HepG2 (cell line): ENCODE results near the gene NCOA3. TPM values are rescaled to one million over a fixed set of nuclear protein-coding genes. Genes with fewer than 3 reads are reported as not detected.

Experiments used
- BCL6 ChIP-seq: IDR thresholded peaks from 2 replicates; pipeline ENCODE4 v1.6.1; 2016; ENCODE audit warnings: missing genetic modification reagents, missing compliant biosample characterization
- CHCHD3 ChIP-seq: sonication (generic); formaldehyde crosslinking; IDR thresholded peaks from 2 replicates; pipeline ENCODE4 v1.8.0; 2022; ENCODE audit warnings: mild to moderate bottlenecking, missing genetic modification reagents, moderate library complexity
- HOXA3 ChIP-seq: sonication (generic); formaldehyde crosslinking; IDR thresholded peaks from 2 replicates; pipeline ENCODE4 v1.5.0; 2020; ENCODE audit warnings: missing genetic modification reagents
- HOXA9 ChIP-seq: sonication (generic); formaldehyde crosslinking; IDR thresholded peaks from 2 replicates; pipeline ENCODE4 v1.8.1; 2022; ENCODE audit warnings: missing genetic modification reagents, mild to moderate bottlenecking, moderate library complexity, borderline replicate concordance
- KDM1A ChIP-seq: IDR thresholded peaks from 2 replicates; pipeline ENCODE4 v1.6.1; 2016; ENCODE audit warnings: missing compliant biosample characterization
- KLF13 ChIP-seq: sonication (generic); formaldehyde crosslinking; IDR thresholded peaks from 2 replicates; pipeline ENCODE4 v1.4.0; 2020; ENCODE audit warnings: mild to moderate bottlenecking, missing genetic modification reagents
- MED13 ChIP-seq: sonication (generic); formaldehyde crosslinking; IDR thresholded peaks from 2 replicates; pipeline ENCODE4 v1.5.0; 2020; ENCODE audit warnings: missing genetic modification reagents
- NFIB ChIP-seq: sonication (generic); formaldehyde crosslinking; IDR thresholded peaks from 2 replicates; pipeline ENCODE4 v1.9.0; 2021; ENCODE audit warnings: missing genetic modification reagents, mild to moderate bottlenecking, borderline replicate concordance
- PAF1 ChIP-seq: IDR thresholded peaks from 2 replicates; pipeline ENCODE4 v1.6.1; 2016; ENCODE audit warnings: missing genetic modification reagents, missing compliant biosample characterization
- PAWR ChIP-seq: sonication (generic); formaldehyde crosslinking; IDR thresholded peaks from 2 replicates; pipeline ENCODE4 v1.4.0; 2020; ENCODE audit warnings: missing genetic modification reagents, mild to moderate bottlenecking, borderline replicate concordance
- PRPF4 ChIP-seq: fragments of 200-400 bp; formaldehyde crosslinking; IDR thresholded peaks from 2 replicates; pipeline ENCODE4 v1.6.1; 2016; ENCODE audit warnings: low read length, low read depth; ENCODE audit not compliant: poor library complexity, severe bottlenecking
- RFX3 ChIP-seq: IDR thresholded peaks from 2 replicates; pipeline ENCODE4 v1.6.1; 2016; ENCODE audit warnings: missing biosample characterization, missing genetic modification reagents
- SAP130 ChIP-seq: IDR thresholded peaks from 2 replicates; pipeline ENCODE4 v1.6.1; 2016; ENCODE audit warnings: low read depth
- SMC3 ChIP-seq: IDR thresholded peaks from 2 replicates; pipeline ENCODE4 v1.6.1; 2011; ENCODE audit warnings: low read length, improper control_type of control experiment
- SNAPC5 ChIP-seq: sonication (generic); formaldehyde crosslinking; IDR thresholded peaks from 2 replicates; pipeline ENCODE4 v1.8.1; 2023; ENCODE audit warnings: mild to moderate bottlenecking, missing genetic modification reagents, borderline replicate concordance
- SPEN ChIP-seq: sonication (generic); formaldehyde crosslinking; IDR thresholded peaks from 2 replicates; pipeline ENCODE4 v1.5.1; 2020; ENCODE audit warnings: low read depth, mild to moderate bottlenecking, missing genetic modification reagents
- TOE1 ChIP-seq: sonication (generic); formaldehyde crosslinking; IDR thresholded peaks from 2 replicates; pipeline ENCODE4 v1.4.0; 2020; ENCODE audit warnings: mild to moderate bottlenecking, missing genetic modification reagents
- U2AF1 ChIP-seq: fragments of 200-400 bp; formaldehyde crosslinking; optimal IDR thresholded peaks from 2 replicates; pipeline ENCODE3; 2017; ENCODE audit warnings: mild to moderate bottlenecking, low read depth, low read length
- ZC3H13 ChIP-seq: sonication (generic); formaldehyde crosslinking; IDR thresholded peaks from 2 replicates; pipeline ENCODE4 v1.8.1; 2023; ENCODE audit warnings: mild to moderate bottlenecking, missing genetic modification reagents, moderate library complexity
- ZFP36 ChIP-seq: fragments of 150-350 bp; IDR thresholded peaks from 2 replicates; pipeline ENCODE4 v1.6.1; 2018; ENCODE audit warnings: borderline replicate concordance, low read length, low read depth; ENCODE audit not compliant: partially characterized antibody
- ZFP36L2 ChIP-seq: sonication (generic); formaldehyde crosslinking; IDR thresholded peaks from 2 replicates; pipeline ENCODE4 v1.4.0; 2020; ENCODE audit warnings: missing genetic modification reagents
- ZNF720 ChIP-seq: sonication (generic); formaldehyde crosslinking; IDR thresholded peaks from 2 replicates; pipeline ENCODE4 v1.4.0; 2020; ENCODE audit warnings: missing genetic modification reagents
- ZNF724P ChIP-seq: sonication (generic); formaldehyde crosslinking; IDR thresholded peaks from 2 replicates; pipeline ENCODE4 v1.8.0; 2022; ENCODE audit warnings: missing genetic modification reagents, borderline replicate concordance
- ZNF841 ChIP-seq: sonication (generic); formaldehyde crosslinking; IDR thresholded peaks from 2 replicates; pipeline ENCODE4 v1.8.1; 2023; ENCODE audit warnings: missing genetic modification reagents, borderline replicate concordance
- polyA plus RNA-seq, 8 experiments: library from polyadenylated mRNA; depleted of rRNA in 3 of 8; stranded (reverse) in 7 of 8; unstranded in 1 of 8; fragments of >200 nt; fragmentation: Illumina TruSeq in 4 of 8; extraction: Trizol in 4 of 8; gene quantifications; 2 replicates each; pipeline versions ENCODE4 v1.2.1 to v1.2.3, GENCODE V29; 2011 to 2016; ENCODE audit warnings: low read depth in 4 of 8, missing spikeins in 1 of 8, mixed read lengths in 1 of 8; ENCODE audit not compliant: insufficient read depth in 1 of 8
- total RNA-seq, 5 experiments: library from RNA; depleted of rRNA; stranded (reverse); fragments of >200 nt; fragmentation: Illumina TruSeq; extraction: Trizol; gene quantifications; 2 replicates each; pipeline ENCODE4 v1.2.3, GENCODE V29; 2016; ENCODE audit warnings: low read depth in 1 of 5
- TF ChIP-seq, protein P1 (sequence below): sonication (generic); formaldehyde crosslinking; IDR thresholded peaks from 2 replicates; pipeline ENCODE4 v1.4.0; 2020; ENCODE audit warnings: missing genetic modification reagents
- TF ChIP-seq, protein P2 (sequence below): IDR thresholded peaks from 2 replicates; pipeline ENCODE4 v1.6.1; 2012; ENCODE audit warnings: low read depth, low read length, improper control_type of control experiment
- TF ChIP-seq, protein P3 (sequence below): sonication (generic); formaldehyde crosslinking; IDR thresholded peaks from 2 replicates; pipeline ENCODE4 v1.4.0; 2020; ENCODE audit warnings: missing genetic modification reagents, borderline replicate concordance

NCOA3 gene
- total and polyA plus RNA-seq, 2 of the 13 experiments (the other 11 are each of a cell fraction or from before 2014, with no cell fraction given), result 35.0 to 56.8 TPM

- TF ChIP-seq ZFP36, result no peak
- TF ChIP-seq MED13 (CRISPR knock-in tag), result no peak
- TF ChIP-seq SMC3, result peak; percentile 9; the same call in 1 of the 2 replicates
- no peak for TF ChIP-seq KDM1A (CRISPR knock-in tag)
- no peak for TF ChIP-seq ZFP36L2
- no peak for TF ChIP-seq PRPF4
- no peak for TF ChIP-seq U2AF1
- no peak for TF ChIP-seq SPEN (CRISPR knock-in tag)
- no peak for TF ChIP-seq ZC3H13 (CRISPR knock-in tag)
- no peak for TF ChIP-seq PAF1
- peak; percentile 73 for TF ChIP-seq BCL6 (CRISPR knock-in tag)
- no peak for TF ChIP-seq PAWR (CRISPR knock-in tag)
- no peak for TF ChIP-seq RFX3
- TF ChIP-seq, protein P1, sequence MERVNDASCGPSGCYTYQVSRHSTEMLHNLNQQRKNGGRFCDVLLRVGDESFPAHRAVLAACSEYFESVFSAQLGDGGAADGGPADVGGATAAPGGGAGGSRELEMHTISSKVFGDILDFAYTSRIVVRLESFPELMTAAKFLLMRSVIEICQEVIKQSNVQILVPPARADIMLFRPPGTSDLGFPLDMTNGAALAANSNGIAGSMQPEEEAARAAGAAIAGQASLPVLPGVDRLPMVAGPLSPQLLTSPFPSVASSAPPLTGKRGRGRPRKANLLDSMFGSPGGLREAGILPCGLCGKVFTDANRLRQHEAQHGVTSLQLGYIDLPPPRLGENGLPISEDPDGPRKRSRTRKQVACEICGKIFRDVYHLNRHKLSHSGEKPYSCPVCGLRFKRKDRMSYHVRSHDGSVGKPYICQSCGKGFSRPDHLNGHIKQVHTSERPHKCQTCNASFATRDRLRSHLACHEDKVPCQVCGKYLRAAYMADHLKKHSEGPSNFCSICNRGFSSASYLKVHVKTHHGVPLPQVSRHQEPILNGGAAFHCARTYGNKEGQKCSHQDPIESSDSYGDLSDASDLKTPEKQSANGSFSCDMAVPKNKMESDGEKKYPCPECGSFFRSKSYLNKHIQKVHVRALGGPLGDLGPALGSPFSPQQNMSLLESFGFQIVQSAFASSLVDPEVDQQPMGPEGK, result peak; percentile 70
- TF ChIP-seq KLF13 (CRISPR knock-in tag), result no peak
- no peak; the same call in 1 of the 2 replicates for TF ChIP-seq SNAPC5 (CRISPR knock-in tag)
- no peak for TF ChIP-seq ZNF841 (CRISPR knock-in tag)
- no peak for TF ChIP-seq ZNF720 (CRISPR knock-in tag)
- peak; percentile 78; the same call in 1 of the 2 replicates for TF ChIP-seq HOXA3 (CRISPR knock-in tag)
- no peak for TF ChIP-seq HOXA9 (CRISPR knock-in tag)
- no peak; the same call in 1 of the 2 replicates for TF ChIP-seq TOE1
- TF ChIP-seq CHCHD3, result no peak
- TF ChIP-seq, protein P2, sequence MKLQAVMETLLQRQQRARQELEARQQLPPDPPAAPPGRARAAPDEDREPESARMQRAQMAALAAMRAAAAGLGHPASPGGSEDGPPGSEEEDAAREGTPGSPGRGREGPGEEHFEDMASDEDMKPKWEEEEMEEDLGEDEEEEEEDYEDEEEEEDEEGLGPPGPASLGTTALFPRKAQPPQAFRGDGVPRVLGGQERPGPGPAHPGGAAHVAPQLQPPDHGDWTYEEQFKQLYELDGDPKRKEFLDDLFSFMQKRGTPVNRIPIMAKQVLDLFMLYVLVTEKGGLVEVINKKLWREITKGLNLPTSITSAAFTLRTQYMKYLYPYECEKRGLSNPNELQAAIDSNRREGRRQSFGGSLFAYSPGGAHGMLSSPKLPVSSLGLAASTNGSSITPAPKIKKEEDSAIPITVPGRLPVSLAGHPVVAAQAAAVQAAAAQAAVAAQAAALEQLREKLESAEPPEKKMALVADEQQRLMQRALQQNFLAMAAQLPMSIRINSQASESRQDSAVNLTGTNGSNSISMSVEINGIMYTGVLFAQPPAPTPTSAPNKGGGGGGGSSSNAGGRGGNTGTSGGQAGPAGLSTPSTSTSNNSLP, result peak; percentile 61; the same call in 1 of the 2 replicates
- TF ChIP-seq SAP130 (CRISPR knock-in tag), result peak; percentile 93
- TF ChIP-seq NFIB (CRISPR knock-in tag), result no peak
- TF ChIP-seq, protein P3, sequence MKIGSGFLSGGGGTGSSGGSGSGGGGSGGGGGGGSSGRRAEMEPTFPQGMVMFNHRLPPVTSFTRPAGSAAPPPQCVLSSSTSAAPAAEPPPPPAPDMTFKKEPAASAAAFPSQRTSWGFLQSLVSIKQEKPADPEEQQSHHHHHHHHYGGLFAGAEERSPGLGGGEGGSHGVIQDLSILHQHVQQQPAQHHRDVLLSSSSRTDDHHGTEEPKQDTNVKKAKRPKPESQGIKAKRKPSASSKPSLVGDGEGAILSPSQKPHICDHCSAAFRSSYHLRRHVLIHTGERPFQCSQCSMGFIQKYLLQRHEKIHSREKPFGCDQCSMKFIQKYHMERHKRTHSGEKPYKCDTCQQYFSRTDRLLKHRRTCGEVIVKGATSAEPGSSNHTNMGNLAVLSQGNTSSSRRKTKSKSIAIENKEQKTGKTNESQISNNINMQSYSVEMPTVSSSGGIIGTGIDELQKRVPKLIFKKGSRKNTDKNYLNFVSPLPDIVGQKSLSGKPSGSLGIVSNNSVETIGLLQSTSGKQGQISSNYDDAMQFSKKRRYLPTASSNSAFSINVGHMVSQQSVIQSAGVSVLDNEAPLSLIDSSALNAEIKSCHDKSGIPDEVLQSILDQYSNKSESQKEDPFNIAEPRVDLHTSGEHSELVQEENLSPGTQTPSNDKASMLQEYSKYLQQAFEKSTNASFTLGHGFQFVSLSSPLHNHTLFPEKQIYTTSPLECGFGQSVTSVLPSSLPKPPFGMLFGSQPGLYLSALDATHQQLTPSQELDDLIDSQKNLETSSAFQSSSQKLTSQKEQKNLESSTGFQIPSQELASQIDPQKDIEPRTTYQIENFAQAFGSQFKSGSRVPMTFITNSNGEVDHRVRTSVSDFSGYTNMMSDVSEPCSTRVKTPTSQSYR (CRISPR knock-in tag), result no peak
- TF ChIP-seq ZNF724P (CRISPR knock-in tag), result no peak
These were observed 74.9 kb downstream of the NCOA3 start (continued) for GRCh38 chr20:47576516-47577033.
